Measurements from ENCODE around the gene KLF18.

GRCh38 chr1:44120398-44120949 lies 21.0 kb downstream of the KLF18 start:
- TF ChIP-seq CTCF (conservative IDR thresholded peaks at IDR 0.05; ENCODE audit: low read depth, low read length) = no peak
- TF ChIP-seq EZH2 (IDR thresholded peaks at IDR 0.05; ENCODE audit: borderline replicate concordance, low read depth, low read length, poor library complexity, severe bottlenecking) = no peak

All from A673 (cell line).